ENCODE results near the gene PYROXD2.

PYROXD2 gene

DNA sequence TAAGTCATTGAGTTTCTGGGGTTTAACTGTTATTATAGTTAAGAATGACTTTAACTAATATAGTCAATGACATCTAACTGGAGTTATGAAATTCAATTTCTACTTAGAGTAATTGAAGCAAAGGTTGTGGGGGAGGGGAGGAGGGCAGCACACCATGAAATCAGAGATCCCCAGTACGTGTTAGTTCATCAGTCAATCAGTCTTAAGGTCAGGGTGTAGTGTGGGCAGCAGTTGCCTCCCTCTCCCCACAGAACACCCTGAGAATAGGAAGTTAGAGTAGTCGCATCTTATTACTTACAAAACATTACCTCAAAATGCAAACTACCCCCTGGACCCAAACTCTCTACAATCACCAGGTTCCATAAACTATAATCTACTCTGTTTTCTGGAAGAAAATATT lies 38.7 kb upstream of the PYROXD2 start:
- Histone ChIP-seq H3K4me3 (ENCODE audit: low read length) (no peak overlapping the region), H3K9me2 (replicated peaks; ENCODE audit: insufficient read depth, low read length) (no peaks in the 10 kb centered on the region), H3K27ac (ENCODE audit: low read length) (no peak overlapping the region), H3K36me3 (replicated peaks; ENCODE audit: insufficient read depth, low read length) (no peaks in the 10 kb centered on the region), H4K20me1 (ENCODE audit: insufficient read depth, low read length) (no peaks in the 10 kb centered on the region), H3K9me3 (replicated peaks; ENCODE audit: insufficient read depth, low read length) (no peaks in the 10 kb centered on the region), H3K9ac (ENCODE audit: low read length) (no peak overlapping the region), H3K27me3 (replicated peaks; ENCODE audit: insufficient read depth, low read length) (no peaks in the 10 kb centered on the region), H3K79me2 (ENCODE audit: low read length) (no peaks in the 10 kb centered on the region), H3F3A (ENCODE audit: insufficient read depth, low read length) (no peaks in the 10 kb centered on the region), H2AFZ (ENCODE audit: low read length) (no peak overlapping the region), H3K4me1 (ENCODE audit: low read length) (no peaks in the 10 kb centered on the region), H3K4me2 (ENCODE audit: low read depth, low read length) (no peak overlapping the region)
- DNase-seq, result no peak
- TF ChIP-seq, protein P1, sequence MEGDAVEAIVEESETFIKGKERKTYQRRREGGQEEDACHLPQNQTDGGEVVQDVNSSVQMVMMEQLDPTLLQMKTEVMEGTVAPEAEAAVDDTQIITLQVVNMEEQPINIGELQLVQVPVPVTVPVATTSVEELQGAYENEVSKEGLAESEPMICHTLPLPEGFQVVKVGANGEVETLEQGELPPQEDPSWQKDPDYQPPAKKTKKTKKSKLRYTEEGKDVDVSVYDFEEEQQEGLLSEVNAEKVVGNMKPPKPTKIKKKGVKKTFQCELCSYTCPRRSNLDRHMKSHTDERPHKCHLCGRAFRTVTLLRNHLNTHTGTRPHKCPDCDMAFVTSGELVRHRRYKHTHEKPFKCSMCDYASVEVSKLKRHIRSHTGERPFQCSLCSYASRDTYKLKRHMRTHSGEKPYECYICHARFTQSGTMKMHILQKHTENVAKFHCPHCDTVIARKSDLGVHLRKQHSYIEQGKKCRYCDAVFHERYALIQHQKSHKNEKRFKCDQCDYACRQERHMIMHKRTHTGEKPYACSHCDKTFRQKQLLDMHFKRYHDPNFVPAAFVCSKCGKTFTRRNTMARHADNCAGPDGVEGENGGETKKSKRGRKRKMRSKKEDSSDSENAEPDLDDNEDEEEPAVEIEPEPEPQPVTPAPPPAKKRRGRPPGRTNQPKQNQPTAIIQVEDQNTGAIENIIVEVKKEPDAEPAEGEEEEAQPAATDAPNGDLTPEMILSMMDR (IDR thresholded peaks at IDR 0.05; ENCODE audit: low read length), result no peak
- TF ChIP-seq EZH2 (optimal IDR thresholded peaks at IDR 0.05; ENCODE audit: low read depth, low read length), result no peak
- no peak for TF ChIP-seq EZH2phosphoT487 (IDR thresholded peaks at IDR 0.05; ENCODE audit: low read length)

- no peaks in the 10 kb centered on the region for H3K9me2 ChIP-seq (replicated peaks; ENCODE audit: insufficient read depth, low read length)
- H3K9me3 ChIP-seq (replicated peaks; ENCODE audit: insufficient read depth, low read length), result no peaks in the 10 kb centered on the region
- H3K4me3 ChIP-seq (ENCODE audit: low read length), result no peak overlapping the region
- H3K27ac ChIP-seq (ENCODE audit: low read length), result no peak overlapping the region
- no peak overlapping the region for H3K9ac ChIP-seq (ENCODE audit: low read length)
- TF ChIP-seq, protein P1 (IDR thresholded peaks at IDR 0.05; ENCODE audit: low read length), result no peak
- TF ChIP-seq EZH2 (optimal IDR thresholded peaks at IDR 0.05; ENCODE audit: low read depth, low read length), result no peak
- no peak for TF ChIP-seq EZH2phosphoT487 (IDR thresholded peaks at IDR 0.05; ENCODE audit: low read length)
- H3K4me2 ChIP-seq (ENCODE audit: low read depth, low read length), result no peak overlapping the region
- H3K27me3 ChIP-seq (replicated peaks; ENCODE audit: insufficient read depth, low read length), result no peaks in the 10 kb centered on the region
- H3K4me1 ChIP-seq (ENCODE audit: low read length), result peaks cover 4% of the 10 kb centered on the region; the same call in 1 of the 2 replicates
- DNase-seq, result no peak
- H4K20me1 ChIP-seq (ENCODE audit: insufficient read depth, low read length), result no peaks in the 10 kb centered on the region
- no peak overlapping the region for H2AFZ ChIP-seq (ENCODE audit: low read length)
- no peaks in the 10 kb centered on the region for H3K36me3 ChIP-seq (replicated peaks; ENCODE audit: insufficient read depth, low read length)
- H3K79me2 ChIP-seq (ENCODE audit: low read length), result peaks cover 17% of the 10 kb centered on the region
- no peaks in the 10 kb centered on the region for H3F3A ChIP-seq (ENCODE audit: insufficient read depth, low read length)
These were observed 35.6 kb upstream of the PYROXD2 start for GRCh38 chr10:98450618-98451017.

DNA sequence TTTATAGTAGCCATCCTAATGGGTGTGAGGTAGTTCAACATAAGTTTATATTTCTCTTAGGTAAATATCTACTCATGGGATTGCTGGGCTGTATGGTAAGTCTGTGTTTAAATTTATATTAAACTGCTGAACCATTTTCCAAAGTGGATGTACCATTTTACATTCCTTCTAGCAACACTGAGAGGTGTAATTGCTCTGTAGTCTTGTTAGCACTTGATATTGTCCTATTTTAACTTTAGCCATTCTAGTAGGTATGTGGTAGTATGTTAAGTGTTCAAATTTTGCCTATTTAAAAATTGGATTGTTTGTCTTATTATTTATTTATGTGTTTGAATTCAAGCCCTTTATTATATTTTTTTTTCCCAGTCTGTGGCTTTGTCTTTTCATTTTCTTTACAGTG lies 34.3 kb upstream of the PYROXD2 start:
- Histone ChIP-seq H3K4me2 (ENCODE audit: low read depth, low read length) (no peak overlapping the region), H3K9ac (ENCODE audit: low read length) (no peak overlapping the region), H4K20me1 (ENCODE audit: insufficient read depth, low read length) (no peaks in the 10 kb centered on the region), H3F3A (ENCODE audit: insufficient read depth, low read length) (no peaks in the 10 kb centered on the region), H3K4me1 (ENCODE audit: low read length) (peaks cover 9% of the 10 kb centered on the region; the same call in 1 of the 2 replicates), H3K36me3 (replicated peaks; ENCODE audit: insufficient read depth, low read length) (0 out of 2 replicates have a peak, but pooled peaks cover 3% of the 10 kb centered on the region), H2AFZ (ENCODE audit: low read length) (no peak overlapping the region), H3K4me3 (ENCODE audit: low read length) (no peak overlapping the region), H3K27ac (ENCODE audit: low read length) (no peak overlapping the region), H3K27me3 (replicated peaks; ENCODE audit: insufficient read depth, low read length) (no peaks in the 10 kb centered on the region), H3K79me2 (ENCODE audit: low read length) (peaks cover 30% of the 10 kb centered on the region), H3K9me3 (replicated peaks; ENCODE audit: insufficient read depth, low read length) (no peaks in the 10 kb centered on the region), H3K9me2 (replicated peaks; ENCODE audit: insufficient read depth, low read length) (no peaks in the 10 kb centered on the region)
- DNase-seq, result no peak
- TF ChIP-seq, protein P1 (IDR thresholded peaks at IDR 0.05; ENCODE audit: low read length), result no peak
- TF ChIP-seq EZH2 (optimal IDR thresholded peaks at IDR 0.05; ENCODE audit: low read depth, low read length) (no peak), EZH2phosphoT487 (IDR thresholded peaks at IDR 0.05; ENCODE audit: low read length) (no peak)

Data from MM.1S (cell line).